KBM-7 (cell line): Measurements from ENCODE around the gene GALNT12.

Experiments used
- DNase-seq: peaks from one replicate; pipeline ENCODE4 v3.0.0-alpha.2; 2015
- in situ Hi-C: fragments of 300-500 bp; cut with MboI; formaldehyde crosslinking; loops from 2 replicates; pipeline ENCODE4 v1.14.3; 2020; ENCODE audit warnings: low sequenced_read_pairs, low pct_unique_long_range_greater_than_20kb, mixed read lengths

The GALNT12 gene

DNA sequence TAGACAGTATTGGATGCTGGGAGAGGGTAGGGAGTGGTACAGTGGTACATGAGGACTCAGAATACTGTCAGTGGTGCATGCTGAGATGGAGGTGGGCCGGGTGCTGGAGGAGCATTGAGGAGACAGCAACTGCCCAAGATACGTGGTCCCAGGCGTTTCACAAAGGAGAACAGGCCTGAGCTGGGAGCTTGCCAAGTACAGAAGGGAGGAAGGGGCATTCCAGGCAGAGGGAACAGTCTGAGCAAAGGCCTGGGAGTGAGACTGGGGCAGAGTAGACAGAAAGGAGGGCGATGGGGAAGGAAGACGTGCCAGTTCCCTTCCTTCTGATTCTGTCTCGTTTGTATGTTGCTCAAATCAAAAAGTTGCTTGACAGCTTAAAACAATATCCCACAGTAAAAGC, 15.2 kb downstream of the GALNT12 start:
- DNase-seq = no peak
- in situ Hi-C loops = no loop called here

DNA sequence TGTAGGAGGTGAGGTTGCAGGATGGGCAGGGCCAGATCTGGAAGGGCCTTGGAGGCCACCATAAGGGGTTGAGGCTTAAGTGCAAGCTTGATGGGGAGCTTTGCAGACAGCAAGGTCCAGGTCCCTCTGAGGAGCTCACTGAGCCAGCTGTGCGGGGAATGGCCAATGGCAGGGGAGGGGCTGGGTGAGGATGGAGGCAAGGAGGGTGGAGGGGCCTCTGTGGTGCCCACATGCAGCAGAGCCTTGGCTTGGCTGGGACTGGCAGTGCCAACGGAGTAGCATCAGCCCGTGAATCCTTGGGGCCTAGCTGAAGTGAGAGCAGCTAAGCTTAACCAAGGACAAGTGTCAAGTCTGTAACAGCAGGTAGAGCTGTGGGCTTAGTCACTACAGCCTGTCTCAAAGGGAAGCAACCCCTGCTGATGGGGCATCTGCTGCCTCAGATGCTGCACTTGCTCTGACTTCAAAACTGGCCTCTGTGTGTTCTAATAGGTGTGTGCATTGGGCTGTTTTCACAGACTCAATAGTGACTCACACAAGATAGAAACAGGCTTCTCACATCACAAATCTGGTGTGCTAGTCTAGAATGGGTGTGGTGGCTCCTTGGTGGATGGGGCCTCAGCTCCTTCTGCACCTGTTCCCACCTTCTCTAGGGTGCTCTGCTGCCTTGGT, 16.3 kb downstream of the GALNT12 start:
- DNase-seq = no peak
- in situ Hi-C loops = no loop called here

DNA sequence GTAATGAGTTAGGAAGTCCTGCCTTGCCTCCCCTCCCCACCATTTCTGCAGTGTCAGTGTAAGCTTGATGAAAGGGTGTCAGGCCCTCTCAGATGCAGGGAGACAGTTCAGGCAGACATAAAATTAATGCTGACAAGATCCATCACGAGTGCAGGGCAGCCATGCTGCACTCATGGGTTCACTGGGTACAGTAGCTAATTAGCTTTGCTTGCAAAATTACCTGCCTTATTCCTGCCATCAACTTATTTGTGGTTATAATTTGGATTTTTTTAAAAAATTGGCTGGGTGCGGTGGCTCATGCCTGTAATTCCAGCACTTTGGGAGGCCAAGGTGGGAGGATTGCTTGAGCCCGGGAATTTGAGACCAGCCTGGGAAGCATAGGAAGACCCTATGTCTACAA, 17.9 kb downstream of the GALNT12 start:
- DNase-seq = no peak
- in situ Hi-C loops = loop anchor here (25.0 kb wide), 1 partner anchor 312 kb away; no protein-coding TSS in a partner anchor

DNA sequence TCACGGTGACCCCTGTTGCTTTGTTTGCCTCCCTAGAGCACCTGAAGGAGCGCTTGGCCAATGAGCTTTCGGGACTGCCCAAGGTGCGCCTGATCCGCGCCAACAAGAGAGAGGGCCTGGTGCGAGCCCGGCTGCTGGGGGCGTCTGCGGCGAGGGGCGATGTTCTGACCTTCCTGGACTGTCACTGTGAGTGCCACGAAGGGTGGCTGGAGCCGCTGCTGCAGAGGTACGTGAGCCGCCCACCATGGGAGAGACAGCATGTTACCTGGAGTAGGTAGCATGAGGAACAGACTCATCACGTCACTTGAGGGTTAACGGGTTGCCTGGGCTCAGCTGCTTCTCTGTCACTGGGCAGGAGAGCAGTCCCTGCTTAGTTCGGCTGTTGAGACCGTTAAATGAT, 19.2 kb downstream of the GALNT12 start:
- in situ Hi-C loops = loop anchor here (25.0 kb wide), 1 partner anchor 311 kb away; no protein-coding TSS in a partner anchor
- DNase-seq = no peak

DNA sequence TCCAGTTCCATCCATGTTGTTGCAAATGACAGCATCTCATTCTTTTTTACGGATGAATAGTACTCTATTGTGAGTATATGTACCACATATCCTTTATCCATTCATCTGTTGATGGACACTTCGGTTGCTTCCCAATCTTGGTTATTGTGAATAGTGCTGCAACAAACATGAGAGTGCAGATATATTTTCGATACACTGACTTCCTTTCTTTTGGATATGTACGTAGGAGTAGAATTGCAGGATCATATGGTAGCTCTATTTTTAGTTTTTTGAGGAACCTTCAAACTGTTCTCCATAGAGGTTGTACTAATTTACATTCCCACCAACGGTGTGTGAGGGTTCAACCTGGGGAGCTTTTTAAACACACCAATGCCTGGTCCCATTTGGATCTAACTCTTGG, 22.3 kb downstream of the GALNT12 start:
- in situ Hi-C loops = loop anchor here (25.0 kb wide), 1 partner anchor 308 kb away; no protein-coding TSS in a partner anchor

DNA sequence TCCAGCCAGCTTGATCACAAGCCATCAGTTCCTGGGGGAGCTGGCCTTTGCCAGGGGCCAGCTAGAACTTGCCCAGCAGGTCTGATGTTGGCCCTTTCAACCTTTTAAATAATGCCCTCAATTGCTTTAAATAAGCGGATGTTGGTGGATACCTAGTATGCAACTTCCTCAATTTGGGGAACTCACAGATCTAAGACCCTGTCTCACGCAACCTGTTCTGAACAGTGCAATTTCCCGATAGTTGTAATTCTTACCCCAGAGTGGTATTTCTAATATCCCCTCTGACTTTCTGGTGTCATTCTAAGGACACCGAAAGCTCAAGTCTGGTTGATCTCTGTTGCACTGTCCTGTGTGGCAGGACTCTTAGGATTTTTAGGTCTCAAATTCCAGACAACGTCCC, 23.1 kb downstream of the GALNT12 start:
- DNase-seq = no peak
- in situ Hi-C loops = loop anchor here (25.0 kb wide), 1 partner anchor 307 kb away; no protein-coding TSS in a partner anchor

More for the DNA sequence above, 22.3 kb downstream of the GALNT12 start:
- DNase-seq = no peak

DNA sequence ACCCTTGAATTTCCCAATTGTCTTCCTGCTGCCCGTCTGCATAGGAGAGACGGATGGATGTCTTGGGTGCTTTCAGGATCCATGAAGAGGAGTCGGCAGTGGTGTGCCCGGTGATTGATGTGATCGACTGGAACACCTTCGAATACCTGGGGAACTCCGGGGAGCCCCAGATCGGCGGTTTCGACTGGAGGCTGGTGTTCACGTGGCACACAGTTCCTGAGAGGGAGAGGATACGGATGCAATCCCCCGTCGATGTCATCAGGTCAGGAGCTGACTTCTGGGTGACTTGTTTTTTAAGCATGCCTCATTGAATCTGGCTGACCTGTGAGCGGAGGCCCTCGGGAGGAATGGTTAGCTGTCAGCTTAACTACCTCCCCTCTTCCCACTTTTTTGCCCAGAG, 24.2 kb downstream of the GALNT12 start:
- in situ Hi-C loops = loop anchor here (25.0 kb wide), 1 partner anchor 306 kb away; no protein-coding TSS in a partner anchor
- no peak for DNase-seq

DNA sequence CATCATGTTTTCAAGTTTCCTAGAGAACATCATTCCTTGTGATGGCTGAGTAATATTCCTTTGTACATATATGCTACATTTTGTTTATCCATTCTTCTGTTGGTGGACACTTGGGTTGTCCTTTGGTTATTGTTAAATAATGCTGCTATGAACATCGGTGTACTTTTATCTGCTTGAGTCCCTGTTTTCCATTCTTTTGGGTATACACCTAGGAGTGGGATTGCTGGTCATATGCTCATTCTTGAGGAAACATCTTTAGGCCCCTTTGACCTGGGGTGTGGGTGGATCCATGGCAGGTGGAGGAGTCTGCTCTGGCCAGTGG, 25.3 kb downstream of the GALNT12 start:
- no peak for DNase-seq
- in situ Hi-C loops = loop anchor here (25.0 kb wide), 1 partner anchor 305 kb away; no protein-coding TSS in a partner anchor

DNA sequence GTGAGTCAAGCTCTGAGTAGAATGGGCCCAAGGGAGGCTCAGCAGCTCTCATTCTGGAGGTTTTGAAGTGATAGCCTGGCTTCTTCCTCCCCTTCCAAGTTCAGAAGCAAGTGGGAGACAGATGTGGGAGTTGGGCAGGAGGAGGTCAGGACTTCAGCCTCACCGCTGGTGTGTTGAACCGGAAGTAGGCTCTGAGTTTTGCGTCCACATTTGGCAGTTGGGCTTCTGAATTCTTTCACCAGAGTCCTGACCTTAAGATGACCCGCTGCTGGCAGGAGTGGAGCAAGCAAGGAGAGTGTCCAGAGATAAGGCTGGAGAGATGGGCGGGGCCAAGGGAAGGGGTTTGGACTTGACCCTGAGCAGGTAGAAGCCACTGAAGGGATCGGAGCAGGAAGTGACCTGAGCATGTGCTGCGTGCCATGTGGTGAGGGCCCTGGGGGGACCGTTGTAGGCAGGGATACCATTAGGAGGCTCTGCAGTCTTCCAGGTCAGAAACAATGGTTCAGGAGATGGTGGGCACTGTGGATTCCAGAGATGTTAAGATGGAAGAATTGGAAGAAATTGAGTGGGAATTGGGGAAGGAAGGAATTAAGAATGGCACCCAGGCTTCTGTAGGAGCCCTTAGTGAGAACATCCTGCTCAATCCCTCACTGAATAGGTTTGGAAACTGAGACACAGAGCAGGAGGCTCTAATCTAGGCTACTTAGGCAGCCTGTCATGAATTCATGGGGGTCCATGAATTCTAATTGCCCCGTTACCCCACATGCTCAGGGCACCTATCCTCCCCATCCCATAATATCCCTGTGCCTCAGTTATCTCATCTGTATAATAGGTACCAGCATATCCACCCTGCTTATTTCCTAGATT, 25.9 kb downstream of the GALNT12 start:
- in situ Hi-C loops = loop anchor here (25.0 kb wide), 1 partner anchor 304 kb away; no protein-coding TSS in a partner anchor
- DNase-seq = no peak

DNA sequence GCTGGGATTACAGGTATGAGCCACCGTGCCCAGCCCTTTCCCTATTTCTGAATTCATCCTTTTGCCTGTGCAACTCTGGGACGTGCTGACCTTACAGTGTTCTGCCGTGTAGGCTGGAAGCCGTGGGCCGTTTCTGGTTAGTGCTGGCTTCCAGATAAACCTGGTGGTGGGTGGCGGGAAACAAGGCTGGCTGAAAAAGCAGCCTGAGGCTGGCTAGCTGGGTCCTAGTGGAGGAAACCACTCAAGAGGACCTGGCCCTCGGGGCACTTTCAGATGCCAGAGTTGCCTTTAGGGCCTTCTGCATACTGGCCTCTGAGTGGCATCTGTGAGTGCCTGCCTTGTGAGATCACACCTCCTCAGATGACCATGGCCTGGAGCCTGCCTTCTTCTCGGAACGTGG, 26.9 kb downstream of the GALNT12 start:
- no peak for DNase-seq
- in situ Hi-C loops = loop anchor here (25.0 kb wide), 1 partner anchor 303 kb away; no protein-coding TSS in a partner anchor

DNA sequence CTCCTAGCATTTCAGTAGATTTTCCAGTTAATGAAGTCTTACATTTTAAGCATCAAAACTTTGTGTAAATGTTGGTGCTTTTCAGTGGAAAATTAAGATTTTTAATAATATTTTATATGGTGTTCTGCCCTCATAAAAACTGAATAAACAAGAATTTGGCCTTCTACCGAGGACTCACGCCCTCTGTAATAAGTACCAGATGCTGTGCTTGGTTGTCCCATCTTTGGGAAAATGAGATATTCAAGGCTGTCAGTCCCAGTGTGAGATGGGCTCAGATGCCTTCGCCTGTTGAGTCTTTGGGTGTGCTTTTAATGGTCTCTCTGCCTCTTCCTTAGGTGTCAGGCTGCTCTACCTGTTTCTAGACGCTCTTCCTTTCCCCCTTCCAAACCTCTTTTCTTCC, 28.7 kb downstream of the GALNT12 start:
- in situ Hi-C loops = loop anchor here (25.0 kb wide), 1 partner anchor 301 kb away; no protein-coding TSS in a partner anchor
- DNase-seq = no peak

DNA sequence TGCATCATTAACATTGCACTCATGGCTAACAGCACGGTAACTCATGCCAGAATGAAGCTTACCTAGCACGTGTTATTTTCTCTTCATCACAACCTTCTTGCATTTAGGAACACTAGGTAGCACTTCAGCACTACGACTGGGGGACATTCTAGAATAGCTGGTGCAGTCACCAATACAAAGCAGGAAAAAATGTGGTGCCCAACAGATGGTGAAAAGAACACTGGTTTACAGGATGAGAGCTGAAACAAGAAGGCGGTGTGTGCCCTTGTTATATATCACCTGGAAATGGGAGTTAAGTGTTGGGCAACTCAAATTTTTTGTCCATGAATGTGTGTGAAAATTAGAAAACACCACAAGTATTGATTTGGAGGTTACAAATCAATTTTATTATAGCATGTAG, 30.0 kb downstream of the GALNT12 start:
- in situ Hi-C loops = loop anchor here (25.0 kb wide), 1 partner anchor 300 kb away; no protein-coding TSS in a partner anchor
- no peak for DNase-seq

DNA sequence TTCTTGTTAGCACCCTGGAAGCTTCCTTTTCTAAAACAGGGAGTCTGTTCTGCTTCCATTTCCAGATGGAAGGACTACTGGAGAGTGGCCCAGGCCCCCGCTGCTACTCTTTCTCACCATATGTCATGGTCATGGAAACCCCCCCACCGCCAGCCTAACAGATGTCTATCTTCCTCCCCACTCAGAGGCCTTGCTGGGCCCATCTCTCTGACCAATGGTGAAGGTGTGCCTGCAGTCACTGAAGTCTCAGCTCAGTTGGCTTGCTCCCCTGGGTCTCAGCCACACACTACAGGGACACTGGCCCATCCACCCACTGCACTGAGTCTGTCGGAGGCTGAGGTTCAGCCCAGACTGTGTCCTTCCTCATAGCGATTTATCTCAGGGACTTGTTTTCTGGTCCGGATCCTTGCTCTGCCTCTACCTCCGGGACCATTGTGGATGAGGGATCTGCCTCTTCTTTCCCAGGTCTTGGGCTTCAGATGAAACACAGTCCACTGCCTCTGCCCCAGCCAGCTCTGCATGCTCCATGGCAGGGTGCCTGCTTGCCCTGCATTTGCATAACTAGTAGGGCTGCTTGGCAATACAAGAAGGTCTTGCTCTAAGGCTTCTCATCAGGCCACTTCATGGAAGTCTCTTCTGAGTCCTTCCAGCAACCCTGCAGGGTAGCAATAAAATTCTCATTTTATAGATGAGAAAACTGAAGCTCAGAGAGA, 30.8 kb downstream of the GALNT12 start:
- DNase-seq = no peak
- in situ Hi-C loops = loop anchor here (25.0 kb wide), 1 partner anchor 299 kb away; no protein-coding TSS in a partner anchor

DNA sequence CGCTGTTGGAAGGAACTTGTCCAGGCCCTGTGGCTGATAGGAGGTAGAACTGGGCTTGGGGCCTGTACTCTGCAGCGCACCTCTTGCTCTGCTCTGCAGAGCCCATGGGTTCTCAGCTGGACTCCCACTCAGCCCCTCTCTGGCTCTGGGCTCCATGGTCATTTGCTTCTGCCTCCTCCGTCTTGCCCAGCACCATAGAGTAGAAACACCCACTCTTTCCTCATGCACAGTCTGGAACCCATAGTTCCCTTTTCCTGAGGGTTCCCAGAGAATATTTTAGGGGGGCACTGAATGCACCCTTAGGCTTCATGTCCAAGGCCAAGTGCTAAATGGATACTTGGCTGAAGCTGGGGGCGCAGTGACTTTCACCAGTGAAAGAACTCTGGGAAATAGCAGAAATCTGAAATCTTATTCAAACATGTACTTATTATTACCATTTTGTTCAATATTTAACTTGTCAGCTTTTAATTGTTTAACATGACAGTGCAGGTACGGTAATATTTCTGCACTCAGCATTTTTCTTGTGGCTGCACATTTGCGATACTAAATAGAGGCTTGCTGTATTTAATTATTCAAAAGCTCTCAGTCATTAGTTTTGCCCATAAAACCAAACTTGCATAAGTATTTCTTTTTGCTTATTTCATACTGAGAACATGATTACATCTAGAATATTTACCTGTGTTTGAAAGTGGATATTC, 31.5 kb downstream of the GALNT12 start:
- in situ Hi-C loops = loop anchor here (25.0 kb wide), 1 partner anchor 298 kb away; no protein-coding TSS in a partner anchor
- DNase-seq = no peak

DNA sequence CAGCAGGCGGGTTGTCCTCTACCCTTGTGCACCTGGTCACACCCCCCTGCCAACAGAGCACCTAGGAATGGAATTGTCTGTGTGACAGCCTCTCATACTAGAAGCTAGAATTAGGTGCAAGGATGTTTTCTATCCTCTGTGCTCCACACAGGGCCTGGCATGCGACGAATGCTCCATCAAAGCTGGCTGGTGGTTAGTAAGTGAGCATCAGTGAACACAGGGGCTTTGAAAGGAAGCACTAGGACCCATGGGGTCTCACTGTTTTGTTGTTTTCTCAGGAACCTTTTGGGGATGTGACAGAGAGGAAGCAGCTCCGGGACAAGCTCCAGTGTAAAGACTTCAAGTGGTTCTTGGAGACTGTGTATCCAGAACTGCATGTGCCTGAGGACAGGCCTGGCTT, 32.3 kb downstream of the GALNT12 start:
- DNase-seq = no peak
- in situ Hi-C loops = loop anchor here (25.0 kb wide), 1 partner anchor 298 kb away; no protein-coding TSS in a partner anchor

DNA sequence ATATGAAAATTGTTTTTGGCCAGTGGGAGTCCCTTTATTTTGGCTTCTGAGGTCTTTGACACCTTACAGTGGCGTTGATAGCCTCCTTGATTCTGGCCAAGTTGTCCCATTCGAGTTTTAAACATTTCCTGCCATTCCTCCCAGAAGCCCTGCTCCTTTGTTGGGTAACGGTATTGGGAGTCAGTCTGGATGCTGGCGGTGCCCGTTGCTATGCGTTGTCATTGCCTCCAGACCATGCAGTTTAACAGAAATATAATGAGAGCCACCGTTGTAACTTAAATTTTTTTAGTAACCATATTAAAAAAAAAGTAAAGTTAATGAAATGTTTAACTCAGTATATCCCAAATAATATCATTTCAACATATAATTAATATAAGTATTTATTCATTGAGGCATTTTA, 35.0 kb downstream of the GALNT12 start:
- in situ Hi-C loops = loop anchor here (25.0 kb wide), 1 partner anchor 295 kb away; no protein-coding TSS in a partner anchor
- no peak for DNase-seq

DNA sequence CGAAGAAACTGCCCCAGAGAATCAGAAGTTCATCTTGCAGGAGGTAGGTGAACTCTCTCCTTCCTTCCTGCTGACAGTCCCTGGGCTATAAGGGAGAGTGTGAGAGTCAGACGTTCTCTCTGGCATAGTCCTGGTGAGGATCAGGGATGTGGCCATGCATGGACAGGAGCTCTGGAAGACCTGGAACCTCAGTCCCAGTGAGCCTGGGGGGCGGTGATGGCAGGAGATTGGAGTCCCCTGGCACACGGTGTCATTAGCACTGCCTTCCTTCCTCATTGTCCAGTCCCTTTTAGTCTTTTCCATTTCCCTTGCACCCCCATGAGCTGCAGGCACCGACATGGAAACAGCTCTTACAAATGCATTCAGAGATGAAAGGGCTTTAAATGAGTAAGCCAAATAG, 38.6 kb downstream of the GALNT12 start:
- in situ Hi-C loops = loop anchor here (25.0 kb wide), 1 partner anchor 291 kb away; no protein-coding TSS in a partner anchor
- no peak for DNase-seq

DNA sequence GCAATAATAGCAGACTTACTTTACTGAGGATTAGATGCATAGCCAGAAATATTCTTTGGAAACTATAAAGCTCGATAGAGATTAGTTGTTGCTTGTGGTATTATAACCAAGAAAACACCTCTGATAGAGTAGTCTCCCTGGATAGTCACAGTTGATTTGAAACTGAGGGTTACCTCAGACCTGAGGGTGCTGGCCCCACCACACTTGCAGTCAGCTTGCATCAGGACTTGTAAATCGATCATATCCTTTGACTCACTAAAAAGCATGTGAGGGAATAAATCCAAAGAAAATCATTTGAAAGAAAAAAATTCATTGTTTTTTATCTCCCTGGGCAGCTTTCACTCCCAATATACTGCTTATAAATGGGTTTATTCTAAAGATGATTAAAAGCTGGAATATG, 39.4 kb downstream of the GALNT12 start:
- in situ Hi-C loops = loop anchor here (25.0 kb wide), 1 partner anchor 290 kb away; no protein-coding TSS in a partner anchor

More for the DNA sequence above, 39.4 kb downstream of the GALNT12 start:
- DNase-seq = no peak
